Osteocyte (in vitro differentiated cells): ENCODE results near the gene RAD51B. TPM values are rescaled to one million over a fixed set of nuclear protein-coding genes. Genes with fewer than 3 reads are reported as not detected.

Experiments used
- DNase-seq: peaks from one replicate; pipeline ENCODE4 v3.0.0; 2021; ENCODE audit warnings: mixed read lengths; ENCODE audit not compliant: unreplicated experiment; ENCODE audit errors: extremely low spot score
- H3K27ac Mint-ChIP-seq: one replicate; pipeline ENCODE4 v1.8.0; 2021; ENCODE audit warnings: mild to moderate bottlenecking, mixed read lengths; ENCODE audit not compliant: unreplicated experiment
- H3K27me3 Mint-ChIP-seq: one replicate; pipeline ENCODE4 v1.8.0; 2021; ENCODE audit warnings: mixed read lengths; ENCODE audit not compliant: unreplicated experiment
- H3K36me3 Mint-ChIP-seq: one replicate; pipeline ENCODE4 v1.8.0; 2021; ENCODE audit warnings: mixed read lengths; ENCODE audit not compliant: unreplicated experiment
- H3K4me1 Mint-ChIP-seq: one replicate; pipeline ENCODE4 v1.8.0; 2021; ENCODE audit warnings: mixed read lengths; ENCODE audit not compliant: unreplicated experiment
- H3K4me3 Mint-ChIP-seq: one replicate; pipeline ENCODE4 v1.8.0; 2021; ENCODE audit warnings: mild to moderate bottlenecking, moderate library complexity, mixed read lengths; ENCODE audit not compliant: unreplicated experiment
- H3K9me3 Mint-ChIP-seq: one replicate; pipeline ENCODE4 v1.8.0; 2021; ENCODE audit warnings: mixed read lengths; ENCODE audit not compliant: unreplicated experiment
- total RNA-seq: library from RNA; stranded (reverse); gene quantifications from 2 replicates; pipeline ENCODE4 v1.2.1, GENCODE V29; 2021
- TF ChIP-seq, protein P1 (sequence below): fragments of 200-600 bp; sonication (generic); IDR thresholded peaks from 2 replicates; pipeline ENCODE4 v1.5.0; 2021; ENCODE audit warnings: antibody characterized with exemption, mild to moderate bottlenecking, moderate library complexity

The RAD51B gene
- total RNA-seq, 1 donor from 2014 or later, result 12.7 TPM

DNA sequence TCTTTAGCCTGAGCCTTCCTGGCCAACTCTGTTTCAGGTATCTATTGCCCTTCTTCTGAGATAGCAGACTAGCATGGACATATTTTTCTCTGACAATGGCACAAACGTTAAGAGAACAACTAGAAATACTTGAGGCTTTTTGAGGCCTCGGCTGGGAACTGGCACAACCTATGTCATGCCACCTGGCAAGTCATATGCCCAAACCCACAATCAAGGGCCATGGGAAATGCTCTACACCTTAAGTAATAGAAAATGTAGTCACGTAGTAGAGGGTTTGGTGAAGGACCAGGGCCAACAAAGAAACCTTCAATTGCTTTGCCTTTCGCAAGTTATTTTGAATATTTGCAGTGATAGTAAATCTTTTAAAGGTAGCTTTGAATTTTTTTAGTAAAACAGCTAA lies 647.8 kb downstream of the RAD51B start:
- Mint-ChIP-seq H3K4me1 (peaks cover 18% of the 10 kb centered on the region), H3K4me3 (no peak overlapping the region), H3K27ac (no peak overlapping the region), H3K27me3 (no peaks in the 10 kb centered on the region), H3K36me3 (no peaks in the 10 kb centered on the region), H3K9me3 (no peaks in the 10 kb centered on the region)
- DNase-seq, result no peak
- TF ChIP-seq, protein P1, sequence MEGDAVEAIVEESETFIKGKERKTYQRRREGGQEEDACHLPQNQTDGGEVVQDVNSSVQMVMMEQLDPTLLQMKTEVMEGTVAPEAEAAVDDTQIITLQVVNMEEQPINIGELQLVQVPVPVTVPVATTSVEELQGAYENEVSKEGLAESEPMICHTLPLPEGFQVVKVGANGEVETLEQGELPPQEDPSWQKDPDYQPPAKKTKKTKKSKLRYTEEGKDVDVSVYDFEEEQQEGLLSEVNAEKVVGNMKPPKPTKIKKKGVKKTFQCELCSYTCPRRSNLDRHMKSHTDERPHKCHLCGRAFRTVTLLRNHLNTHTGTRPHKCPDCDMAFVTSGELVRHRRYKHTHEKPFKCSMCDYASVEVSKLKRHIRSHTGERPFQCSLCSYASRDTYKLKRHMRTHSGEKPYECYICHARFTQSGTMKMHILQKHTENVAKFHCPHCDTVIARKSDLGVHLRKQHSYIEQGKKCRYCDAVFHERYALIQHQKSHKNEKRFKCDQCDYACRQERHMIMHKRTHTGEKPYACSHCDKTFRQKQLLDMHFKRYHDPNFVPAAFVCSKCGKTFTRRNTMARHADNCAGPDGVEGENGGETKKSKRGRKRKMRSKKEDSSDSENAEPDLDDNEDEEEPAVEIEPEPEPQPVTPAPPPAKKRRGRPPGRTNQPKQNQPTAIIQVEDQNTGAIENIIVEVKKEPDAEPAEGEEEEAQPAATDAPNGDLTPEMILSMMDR, result no peak

- Mint-ChIP-seq H3K9me3 (no peaks in the 10 kb centered on the region), H3K27ac (no peak overlapping the region)
These were observed 649.0 kb downstream of the RAD51B start for GRCh38 chr14:68468437-68469207.

GRCh38 chr14:68469208-68469713 lies 649.7 kb downstream of the RAD51B start:
- no peaks in the 10 kb centered on the region for H3K27me3 Mint-ChIP-seq
- no peak overlapping the region for H3K4me3 Mint-ChIP-seq
- no peak overlapping the region for H3K27ac Mint-ChIP-seq
- TF ChIP-seq, protein P1, result no peak
- no peaks in the 10 kb centered on the region for H3K9me3 Mint-ChIP-seq
- DNase-seq, result no peak
- H3K36me3 Mint-ChIP-seq, result no peaks in the 10 kb centered on the region
- peaks cover 17% of the 10 kb centered on the region for H3K4me1 Mint-ChIP-seq

More at GRCh38 chr14:68468437-68469207, 649.0 kb downstream of the RAD51B start:
- H3K4me3 Mint-ChIP-seq, result no peak overlapping the region
- DNase-seq, result no peak
- no peaks in the 10 kb centered on the region for H3K27me3 Mint-ChIP-seq
- peaks cover 18% of the 10 kb centered on the region for H3K4me1 Mint-ChIP-seq
- TF ChIP-seq, protein P1, result no peak
- H3K36me3 Mint-ChIP-seq, result no peaks in the 10 kb centered on the region

GRCh38 chr14:68470361-68470760 lies 650.8 kb downstream of the RAD51B start:
- Mint-ChIP-seq H3K9me3 (no peaks in the 10 kb centered on the region), H3K4me1 (peaks cover 8% of the 10 kb centered on the region), H3K27ac (no peak overlapping the region), H3K4me3 (no peak overlapping the region), H3K27me3 (no peaks in the 10 kb centered on the region), H3K36me3 (no peaks in the 10 kb centered on the region)
- DNase-seq, result no peak
- TF ChIP-seq, protein P1, result no peak

DNA sequence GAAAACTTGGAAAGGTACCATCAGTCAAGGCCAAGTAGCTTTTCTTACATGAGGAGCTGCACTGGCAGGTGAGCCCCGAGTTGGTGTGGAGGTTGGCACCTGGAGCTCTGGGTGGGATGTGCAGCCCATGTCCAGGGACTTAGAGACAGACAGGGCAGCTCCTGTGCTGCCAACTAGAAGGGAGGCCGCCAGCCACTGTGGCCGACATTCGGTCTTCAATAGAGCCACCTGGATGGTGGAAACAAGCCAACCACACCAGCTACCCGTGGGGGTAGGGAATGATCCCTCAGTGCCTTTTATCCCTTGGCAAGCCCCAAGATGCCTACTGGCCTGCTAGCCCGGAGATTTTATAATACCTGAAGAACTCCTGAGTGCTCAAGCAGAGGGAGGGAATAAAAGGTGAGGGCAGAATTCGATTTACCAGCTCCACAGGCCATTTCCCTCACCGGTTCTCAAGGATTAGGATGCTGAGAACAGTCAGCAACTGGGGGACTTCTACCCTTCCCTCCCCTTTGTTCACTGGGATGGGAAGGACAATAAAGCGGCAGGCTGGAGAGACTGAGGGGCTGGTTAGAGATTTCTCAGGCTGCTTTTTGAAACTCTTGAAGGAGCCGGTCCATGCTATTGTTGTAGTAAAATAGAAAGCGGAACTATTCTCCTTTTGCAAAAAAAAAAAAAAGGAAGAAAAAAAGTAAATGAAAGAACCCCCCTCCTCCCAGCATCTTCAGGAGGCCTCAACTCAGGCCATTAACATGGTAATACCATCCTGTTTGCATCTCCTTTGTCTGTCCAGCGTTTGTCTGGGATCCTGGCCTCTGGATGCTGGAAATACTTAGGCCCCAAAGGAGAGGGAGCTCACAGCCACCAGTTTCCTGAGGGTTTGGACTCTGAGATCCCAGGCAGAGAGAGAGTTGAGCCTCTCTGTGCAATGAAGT lies 651.7 kb downstream of the RAD51B start:
- Mint-ChIP-seq H3K27ac (no peak overlapping the region), H3K4me1 (peaks cover 9% of the 10 kb centered on the region), H3K27me3 (no peaks in the 10 kb centered on the region), H3K9me3 (no peaks in the 10 kb centered on the region), H3K36me3 (no peaks in the 10 kb centered on the region), H3K4me3 (no peak overlapping the region)
- TF ChIP-seq, protein P1, result no peak
- DNase-seq, result no peak
